IPS-NIHi7 (cell line): ENCODE data around the gene UBE2O.

Source experiments
- DNase-seq: peaks from one replicate; pipeline ENCODE4 v3.0.0; 2012; ENCODE audit warnings: mixed read lengths; ENCODE audit errors: extremely low spot score

Gene UBE2O

GRCh38 chr17:76467366-76467765, 14.4 kb upstream of the UBE2O start, which contains the start of gene AANAT:
Gene AANAT, plus strand, starts transcription at chr17:76467603. Its CDS starts 1,144 bp downstream, at chr17:76468747.
- no peak for DNase-seq

GRCh38 chr17:76466775-76467130, 13.8 kb upstream of the UBE2O start:
- no peak for DNase-seq

- DNase-seq = no peak
Measured at GRCh38 chr17:76462556-76463290, 9.8 kb upstream of the UBE2O start.

GRCh38 chr17:76461765-76462555, 9.0 kb upstream of the UBE2O start:
- DNase-seq = no peak

- DNase-seq = no peak
Measured at GRCh38 chr17:76459674-76460073, 6.7 kb upstream of the UBE2O start.

- peak; percentile 85 for DNase-seq
Measured at GRCh38 chr17:76458580-76459490, 5.9 kb upstream of the UBE2O start.

- no peak for DNase-seq
Measured at GRCh38 chr17:76453431-76453743, 435 bp upstream of the UBE2O start.

- no peak for DNase-seq
Measured at GRCh38 chr17:76452127-76452659, 759 bp downstream of the UBE2O start.

- no peak for DNase-seq
Measured at GRCh38 chr17:76451506-76451905, 1.4 kb downstream of the UBE2O start.

GRCh38 chr17:76449126-76449525, 3.8 kb downstream of the UBE2O start:
- DNase-seq = no peak

- DNase-seq = no peak
Measured at GRCh38 chr17:76447931-76448652, 4.9 kb downstream of the UBE2O start.

GRCh38 chr17:76446449-76447231, 6.3 kb downstream of the UBE2O start:
- no peak for DNase-seq

GRCh38 chr17:76445697-76446448, 7.1 kb downstream of the UBE2O start:
- DNase-seq = no peak

GRCh38 chr17:76444518-76445311, 8.2 kb downstream of the UBE2O start:
- DNase-seq = no peak

- no peak for DNase-seq
Measured at GRCh38 chr17:76442341-76443338, 10.3 kb downstream of the UBE2O start.

GRCh38 chr17:76441686-76442340, 11.1 kb downstream of the UBE2O start:
- DNase-seq = no peak

GRCh38 chr17:76440751-76441362, 12.1 kb downstream of the UBE2O start:
- DNase-seq = no peak
